GM12892 (cell line): ENCODE results near the gene MGAT3.

Experiments
- POLR2A ChIP-seq: IDR thresholded peaks from 2 replicates; pipeline ENCODE4 v1.6.1; 2011; ENCODE audit warnings: low read depth, low read length, control low read depth
- POLR2AphosphoS5 ChIP-seq: IDR thresholded peaks from 2 replicates; pipeline ENCODE4 v1.6.1; 2011; ENCODE audit warnings: low read depth, low read length, control low read depth

- no peak for TF ChIP-seq POLR2AphosphoS5
- no peak for TF ChIP-seq POLR2A
Measured at GRCh38 chr22:39414377-39414776, 42.4 kb upstream of the MGAT3 start.
